ENCODE results near the gene OR2T11. TPM values are rescaled to one million over a fixed set of nuclear protein-coding genes. Genes with fewer than 3 reads are reported as not detected.

OR2T11 gene
- total and polyA plus RNA-seq, 2 donors (not counting 1 experiment from before 2014, with no cell fraction given) = 0.12 to 3.6 TPM

DNA sequence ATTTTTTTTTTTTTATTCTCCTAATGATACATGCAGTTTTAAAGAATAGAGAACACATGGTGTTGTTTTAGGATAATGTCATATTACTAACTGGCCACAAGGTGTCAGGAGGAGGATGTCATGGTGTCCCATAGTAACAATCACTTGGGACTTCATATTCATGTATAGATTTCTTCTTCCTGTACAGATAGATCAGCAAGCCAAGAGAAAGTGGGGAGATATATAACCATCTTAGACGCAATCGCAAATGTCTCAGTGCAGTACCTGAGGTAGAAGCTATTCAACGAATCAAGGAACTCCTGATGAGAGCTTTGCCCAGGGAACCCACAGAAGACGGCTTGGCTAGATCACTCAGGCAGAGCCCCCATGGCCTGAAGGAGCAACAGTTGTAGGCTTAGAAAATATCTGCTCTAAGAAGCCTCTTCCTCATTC is 12.3 kb downstream of the OR2T11 start:
- Histone ChIP-seq H2AFZ (ENCODE audit: insufficient read depth, low read depth, low read length, poor library complexity, severe bottlenecking) (peak overlapping the region; percentile 60), H3K9me3 (ENCODE audit: control extremely low read depth in 1 of 3, control insufficient read depth in 2 of 3, insufficient read depth in 1 of 3, low read length in 2 of 3) (no peaks in the 10 kb centered on the region), H3K4me3 (ENCODE audit: control extremely low read depth in 1 of 5, extremely low read depth in 1 of 5, insufficient read depth in 1 of 5, low read depth in 2 of 5, low read length in 4 of 5) (no peak overlapping the region), H3K9ac (ENCODE audit: low read length) (peak overlapping the region; percentile 24), H3K27ac (ENCODE audit: low read length in 2 of 2) (peak overlapping the region; percentile 21 to 25), H3K27me3 (replicated peaks in 1 of 4; ENCODE audit: control extremely low read depth in 1 of 4, control insufficient read depth in 3 of 4, insufficient read depth in 4 of 4, low read length in 3 of 4) (no peaks in the 10 kb centered on the region), H3K4me2 (replicated peaks; ENCODE audit: low read depth, low read length, poor library complexity, severe bottlenecking) (peak overlapping the region; percentile 54), H3K79me2 (ENCODE audit: control insufficient read depth, insufficient read depth, low read length) (no peaks in the 10 kb centered on the region), H4K20me1 (ENCODE audit: control insufficient read depth, insufficient read depth, low read length, poor library complexity, severe bottlenecking) (no peaks in the 10 kb centered on the region), H3K36me3 (replicated peaks in 1 of 2; ENCODE audit: control extremely low read depth in 1 of 2, control insufficient read depth in 1 of 2, extremely low read depth in 1 of 2, insufficient read depth in 2 of 2, low read length in 1 of 2) (no peaks in the 10 kb centered on the region), H3K4me1 (ENCODE audit: control insufficient read depth in 2 of 2, insufficient read depth in 2 of 2, low read length in 2 of 2) (peaks cover 6 to 7% of the 10 kb centered on the region in 2 donors)
- intact Hi-C loops (cut with micrococcal nuclease) = loop anchor here (1.0 to 2.0 kb wide), 4 partner anchors 64 to 218 kb away; partner anchors contain the start of gene ZNF672
- peaks cover 11% of the 10 kb centered on the region for H3K4me1 Mint-ChIP-seq
- no peaks in the 10 kb centered on the region for H3K27me3 Mint-ChIP-seq
- DNase-seq (peak; percentile 68), ATAC-seq (ENCODE audit: low read depth) (peak; percentile 93)
- CTCF ChIA-PET = interaction anchor here (0.6 to 15.1 kb wide), 34 partner anchors 9 to 236 kb away, joined by 3 to 315 read pairs (median 4); partner anchors contain the start of genes OR2T1, OR2T10, SH3BP5L and ZNF672
- POLR2A ChIA-PET = interaction anchor here (1.7 kb wide), 1 partner anchor 184 kb away, joined by 5 read pairs; no protein-coding TSS in a partner anchor
- WGBS (ENCODE audit: insufficient coverage) = 41% methylated on average over 3 of the region's 4 CpGs
- H3K27ac Mint-ChIP-seq = peak overlapping the region; percentile 90
- TF ChIP-seq EZH2 (IDR thresholded peaks at IDR 0.05; ENCODE audit: borderline replicate concordance, insufficient read depth, low read depth, low read length, poor library complexity, severe bottlenecking) = no peak
- TF ChIP-seq, protein P1, sequence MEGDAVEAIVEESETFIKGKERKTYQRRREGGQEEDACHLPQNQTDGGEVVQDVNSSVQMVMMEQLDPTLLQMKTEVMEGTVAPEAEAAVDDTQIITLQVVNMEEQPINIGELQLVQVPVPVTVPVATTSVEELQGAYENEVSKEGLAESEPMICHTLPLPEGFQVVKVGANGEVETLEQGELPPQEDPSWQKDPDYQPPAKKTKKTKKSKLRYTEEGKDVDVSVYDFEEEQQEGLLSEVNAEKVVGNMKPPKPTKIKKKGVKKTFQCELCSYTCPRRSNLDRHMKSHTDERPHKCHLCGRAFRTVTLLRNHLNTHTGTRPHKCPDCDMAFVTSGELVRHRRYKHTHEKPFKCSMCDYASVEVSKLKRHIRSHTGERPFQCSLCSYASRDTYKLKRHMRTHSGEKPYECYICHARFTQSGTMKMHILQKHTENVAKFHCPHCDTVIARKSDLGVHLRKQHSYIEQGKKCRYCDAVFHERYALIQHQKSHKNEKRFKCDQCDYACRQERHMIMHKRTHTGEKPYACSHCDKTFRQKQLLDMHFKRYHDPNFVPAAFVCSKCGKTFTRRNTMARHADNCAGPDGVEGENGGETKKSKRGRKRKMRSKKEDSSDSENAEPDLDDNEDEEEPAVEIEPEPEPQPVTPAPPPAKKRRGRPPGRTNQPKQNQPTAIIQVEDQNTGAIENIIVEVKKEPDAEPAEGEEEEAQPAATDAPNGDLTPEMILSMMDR (IDR thresholded peaks at IDR 0.05) = peak; percentile 89
- no peaks in the 10 kb centered on the region for H3K9me3 Mint-ChIP-seq (ENCODE audit: insufficient read depth)
- H3K4me3 Mint-ChIP-seq = peak overlapping the region; percentile 56

DNA sequence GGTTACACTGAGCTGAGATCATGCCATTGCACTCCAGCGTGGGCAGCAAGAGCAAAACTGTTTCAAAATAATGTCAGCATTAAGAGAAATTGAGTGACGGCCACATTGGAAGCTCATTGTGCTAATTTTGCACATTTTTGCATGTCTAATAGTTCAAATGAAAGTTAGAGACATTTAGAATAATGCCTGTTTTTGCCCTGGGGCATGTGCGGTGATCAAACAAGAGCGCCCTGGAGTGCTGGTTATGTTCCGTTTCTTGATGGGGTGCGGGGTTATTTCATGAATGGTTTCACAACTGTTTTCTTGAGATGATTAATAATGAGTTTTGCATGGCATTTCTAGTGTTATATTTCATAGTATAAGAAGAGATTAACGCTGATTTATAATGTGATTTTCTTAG is 13.1 kb downstream of the OR2T11 start:
- Histone ChIP-seq H3K36me3 (replicated peaks in 1 of 2; ENCODE audit: control extremely low read depth in 1 of 2, control insufficient read depth in 1 of 2, extremely low read depth in 1 of 2, insufficient read depth in 2 of 2, low read length in 1 of 2) (no peaks in the 10 kb centered on the region), H2AFZ (ENCODE audit: insufficient read depth, low read depth, low read length, poor library complexity, severe bottlenecking) (no peak overlapping the region), H3K4me3 (ENCODE audit: control extremely low read depth in 1 of 5, extremely low read depth in 1 of 5, insufficient read depth in 1 of 5, low read depth in 2 of 5, low read length in 4 of 5) (no peak overlapping the region), H3K9ac (ENCODE audit: low read length) (no peak overlapping the region), H3K79me2 (ENCODE audit: control insufficient read depth, insufficient read depth, low read length) (no peaks in the 10 kb centered on the region), H4K20me1 (ENCODE audit: control insufficient read depth, insufficient read depth, low read length, poor library complexity, severe bottlenecking) (no peaks in the 10 kb centered on the region), H3K9me3 (ENCODE audit: control extremely low read depth in 1 of 3, control insufficient read depth in 2 of 3, insufficient read depth in 1 of 3, low read length in 2 of 3) (no peaks in the 10 kb centered on the region), H3K27ac (ENCODE audit: low read length in 2 of 2) (no peak overlapping the region), H3K4me2 (replicated peaks; ENCODE audit: low read depth, low read length, poor library complexity, severe bottlenecking) (no peak overlapping the region), H3K27me3 (replicated peaks in 1 of 4; ENCODE audit: control extremely low read depth in 1 of 4, control insufficient read depth in 3 of 4, insufficient read depth in 4 of 4, low read length in 3 of 4) (no peaks in the 10 kb centered on the region), H3K4me1 (ENCODE audit: control insufficient read depth in 2 of 2, insufficient read depth in 2 of 2, low read length in 2 of 2) (peaks cover 6 to 7% of the 10 kb centered on the region in 2 donors)
- TF ChIP-seq EZH2 (IDR thresholded peaks at IDR 0.05; ENCODE audit: borderline replicate concordance, insufficient read depth, low read depth, low read length, poor library complexity, severe bottlenecking) = no peak
- TF ChIP-seq, protein P1 (IDR thresholded peaks at IDR 0.05) = no peak
- 95% methylated on average over 5 of the region's 7 CpGs for WGBS (ENCODE audit: insufficient coverage)
- Mint-ChIP-seq H3K27me3 (no peaks in the 10 kb centered on the region), H3K4me1 (peaks cover 11% of the 10 kb centered on the region), H3K9me3 (ENCODE audit: insufficient read depth) (no peaks in the 10 kb centered on the region), H3K4me3 (no peak overlapping the region), H3K27ac (no peak overlapping the region)
- intact Hi-C loops (cut with micrococcal nuclease) = loop anchor here (1.0 to 2.0 kb wide), 4 partner anchors 65 to 217 kb away; partner anchors contain the start of gene ZNF672
- CTCF ChIA-PET = interaction anchor here (0.7 to 15.1 kb wide), 19 partner anchors 8 to 219 kb away, joined by 3 to 315 read pairs (median 5); partner anchors contain the start of gene OR2T1
- DNase-seq (no peak), ATAC-seq (ENCODE audit: low read depth) (no peak)
- POLR2A ChIA-PET = no interaction called here
